Mesendoderm (in vitro differentiated cells): Measurements from ENCODE around the gene ACKR2.

ENCODE experiments used
- DNase-seq: peaks from one replicate; pipeline ENCODE4 v3.0.0; 2013
- H2AK5ac ChIP-seq: 2 replicates; pipeline ENCODE4 v1.6.1; 2013; ENCODE audit warnings: low read length, inconsistent platforms
- H2BK120ac ChIP-seq: 2 replicates; pipeline ENCODE4 v1.6.1; 2013; ENCODE audit warnings: low read depth, mild to moderate bottlenecking, low read length, moderate library complexity, mixed read lengths
- H2BK15ac ChIP-seq: replicated peaks from 2 replicates; pipeline ENCODE4 v1.6.1; 2013; ENCODE audit warnings: low read depth, mild to moderate bottlenecking, moderate library complexity
- H2BK5ac ChIP-seq: 2 replicates; pipeline ENCODE4 v1.6.1; 2013; ENCODE audit warnings: low read length, inconsistent platforms
- H3K18ac ChIP-seq: 2 replicates; pipeline ENCODE4 v1.6.1; 2013; ENCODE audit warnings: mild to moderate bottlenecking, low read length, mixed read lengths
- H3K23ac ChIP-seq: one replicate; pipeline ENCODE4 v1.6.1; 2013; ENCODE audit warnings: low read length
- H3K27ac ChIP-seq: 2 replicates; pipeline ENCODE4 v1.5.1; 2013; ENCODE audit warnings: low read depth, mild to moderate bottlenecking, inconsistent platforms, low read length, moderate library complexity
- H3K27me3 ChIP-seq: 2 replicates; pipeline ENCODE4 v1.6.1; 2013; ENCODE audit warnings: low read length, control low read depth, mild to moderate bottlenecking, inconsistent platforms; ENCODE audit not compliant: insufficient read depth, poor library complexity
- H3K36me3 ChIP-seq: 2 replicates; pipeline ENCODE4 v1.6.1; 2013; ENCODE audit warnings: low read length, inconsistent platforms; ENCODE audit not compliant: control insufficient read depth, insufficient read depth
- H3K4ac ChIP-seq: one replicate; pipeline ENCODE4 v1.6.1; 2013; ENCODE audit warnings: low read depth, mild to moderate bottlenecking, low read length, moderate library complexity
- H3K4me1 ChIP-seq: 2 replicates; pipeline ENCODE4 v1.6.1; 2013; ENCODE audit warnings: low read depth, low read length, inconsistent platforms; ENCODE audit not compliant: control insufficient read depth
- H3K4me2 ChIP-seq: 2 replicates; pipeline ENCODE4 v1.6.1; 2013; ENCODE audit warnings: low read length
- H3K4me3 ChIP-seq: 2 replicates; pipeline ENCODE4 v1.5.1; 2013; ENCODE audit warnings: mild to moderate bottlenecking, low read length
- H3K56ac ChIP-seq: one replicate; pipeline ENCODE4 v1.6.1; 2013; ENCODE audit warnings: low read length
- H3K79me1 ChIP-seq: 2 replicates; pipeline ENCODE4 v1.6.1; 2013; ENCODE audit warnings: low read length, inconsistent platforms
- H3K79me2 ChIP-seq: 2 replicates; pipeline ENCODE4 v1.6.1; 2013; ENCODE audit warnings: mild to moderate bottlenecking, low read length; ENCODE audit not compliant: control insufficient read depth, insufficient read depth
- H3K9ac ChIP-seq: 2 replicates; pipeline ENCODE4 v1.6.1; 2013; ENCODE audit warnings: low read length, inconsistent platforms
- H4K5ac ChIP-seq: one replicate; pipeline ENCODE4 v1.6.1; 2013; ENCODE audit warnings: low read length
- H4K8ac ChIP-seq: one replicate; pipeline ENCODE4 v1.6.1; 2013; ENCODE audit warnings: low read depth, mild to moderate bottlenecking, control low read depth, low read length, moderate library complexity
- WGBS: extraction: QIAGEN DNeasy Blood & Tissue Kit; methylation state at CpG from one replicate; pipeline ENCODE4 v1.1.7; 2013; ENCODE audit warnings: low lambda C conversion rate, missing lambda C conversion rate; ENCODE audit not compliant: insufficient coverage; ENCODE audit errors: extremely low coverage; 5-methylcytosine and 5-hydroxymethylcytosine counted together

The ACKR2 gene

DNA sequence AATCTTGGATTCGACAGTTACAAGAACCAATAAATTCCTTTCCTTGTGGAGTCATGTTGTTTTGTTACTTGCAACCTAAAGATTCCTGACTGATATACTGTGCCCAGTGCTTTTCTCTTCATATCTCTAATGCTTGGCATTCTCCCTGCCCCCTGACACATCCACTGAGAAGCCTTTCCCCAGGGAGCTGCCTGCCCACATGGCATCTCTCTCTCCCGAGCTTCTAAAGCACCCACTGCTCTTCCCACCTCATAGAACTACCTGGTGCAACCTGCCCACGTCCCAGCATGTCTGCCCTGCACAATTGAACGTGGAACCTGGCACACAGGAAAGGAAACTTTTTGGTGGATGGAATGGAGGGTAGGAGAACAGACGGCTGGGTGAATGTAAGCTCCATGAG is 59.6 kb downstream of the ACKR2 start:
- Histone ChIP-seq H3K4me1 (no peaks in the 10 kb centered on the region), H4K8ac (no peak overlapping the region), H3K27me3 (no peaks in the 10 kb centered on the region), H4K5ac (no peak overlapping the region), H3K4me2 (no peak overlapping the region), H3K56ac (no peak overlapping the region), H3K79me1 (no peaks in the 10 kb centered on the region), H3K79me2 (no peaks in the 10 kb centered on the region), H3K4me3 (no peak overlapping the region), H3K36me3 (no peaks in the 10 kb centered on the region), H3K9ac (no peak overlapping the region), H3K18ac (no peak overlapping the region), H2AK5ac (no peak overlapping the region), H2BK15ac (no peak overlapping the region), H2BK120ac (no peak overlapping the region), H3K4ac (no peak overlapping the region), H3K23ac (no peak overlapping the region), H2BK5ac (no peak overlapping the region), H3K27ac (no peak overlapping the region)
- no peak for DNase-seq
- no CpG with 5 or more reads among the region's 5 CpGs for WGBS

DNA sequence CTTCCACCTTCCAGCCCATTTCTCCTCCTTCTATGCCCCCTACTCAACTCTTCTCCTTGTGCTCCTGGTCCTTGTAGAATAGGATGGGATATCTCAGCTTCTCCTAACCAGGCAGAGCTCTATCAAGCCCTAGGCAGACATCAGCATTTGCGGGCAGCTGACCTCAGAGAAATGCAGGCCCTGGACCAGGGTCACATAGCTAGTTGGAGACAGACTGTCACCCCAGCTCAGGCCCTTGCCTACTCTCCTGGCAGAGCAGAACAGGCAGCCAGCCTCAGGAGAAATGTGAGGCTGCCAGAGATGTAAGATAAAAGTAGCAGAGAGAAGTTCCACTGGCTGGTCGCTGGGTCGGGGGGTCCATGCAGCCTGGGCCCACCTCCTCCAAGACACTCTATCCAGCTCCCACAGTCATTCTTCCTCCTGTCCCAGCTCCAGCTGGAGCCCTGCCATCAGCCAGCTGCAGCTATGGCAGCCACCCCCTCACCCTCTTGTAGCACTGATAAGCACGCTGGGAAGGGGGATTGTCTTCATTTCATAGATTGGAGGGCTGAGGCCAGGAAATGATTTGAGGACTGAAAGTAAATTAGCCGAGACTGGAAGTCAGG is 62.4 kb downstream of the ACKR2 start:
- no peak overlapping the region for H3K9ac ChIP-seq
- no peak overlapping the region for H2BK15ac ChIP-seq
- H3K18ac ChIP-seq, result no peak overlapping the region
- H3K4me1 ChIP-seq, result no peaks in the 10 kb centered on the region
- no peak overlapping the region for H4K5ac ChIP-seq
- no peaks in the 10 kb centered on the region for H3K27me3 ChIP-seq
- no peak overlapping the region for H2AK5ac ChIP-seq
- no CpG with 5 or more reads among the region's 5 CpGs for WGBS
- H3K56ac ChIP-seq, result no peak overlapping the region
- no peak overlapping the region for H2BK120ac ChIP-seq
- no peaks in the 10 kb centered on the region for H3K79me2 ChIP-seq
- no peak overlapping the region for H2BK5ac ChIP-seq
- H3K4ac ChIP-seq, result no peak overlapping the region
- H3K4me3 ChIP-seq, result no peak overlapping the region
- H3K4me2 ChIP-seq, result no peak overlapping the region
- no peak for DNase-seq
- no peak overlapping the region for H3K23ac ChIP-seq
- no peak overlapping the region for H3K27ac ChIP-seq
- H4K8ac ChIP-seq, result no peak overlapping the region
- no peaks in the 10 kb centered on the region for H3K36me3 ChIP-seq
- no peaks in the 10 kb centered on the region for H3K79me1 ChIP-seq

DNA sequence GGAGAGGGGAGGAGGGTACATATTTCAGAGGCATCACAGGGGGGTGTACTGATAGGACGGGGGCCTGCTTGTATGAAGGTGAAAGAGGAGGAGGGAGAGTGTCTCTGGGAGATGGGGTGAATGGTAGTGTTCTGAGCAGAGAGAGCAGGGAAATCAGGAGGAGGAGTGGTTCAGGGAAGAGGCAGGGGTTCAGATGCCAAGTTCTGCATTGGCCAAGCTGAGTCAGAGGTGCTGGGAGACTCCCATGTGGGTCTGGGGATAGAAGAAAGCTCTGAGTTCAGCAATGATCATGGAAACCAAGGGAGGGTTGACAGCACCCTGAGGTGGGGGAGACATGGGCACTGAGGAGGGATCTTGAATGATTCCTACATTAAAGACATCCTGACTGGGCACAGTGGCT is 63.5 kb downstream of the ACKR2 start:
- H3K4me1 ChIP-seq, result no peaks in the 10 kb centered on the region
- no peak overlapping the region for H3K9ac ChIP-seq
- no CpG with 5 or more reads among the region's 1 CpG for WGBS
- no peak overlapping the region for H3K4me2 ChIP-seq
- no peak overlapping the region for H4K5ac ChIP-seq
- no peak overlapping the region for H3K4ac ChIP-seq
- no peak overlapping the region for H3K56ac ChIP-seq
- H3K27ac ChIP-seq, result no peak overlapping the region
- H3K23ac ChIP-seq, result no peak overlapping the region
- no peak overlapping the region for H4K8ac ChIP-seq
- H2BK5ac ChIP-seq, result no peak overlapping the region
- DNase-seq, result no peak
- no peak overlapping the region for H2BK120ac ChIP-seq
- H2BK15ac ChIP-seq, result no peak overlapping the region
- no peaks in the 10 kb centered on the region for H3K36me3 ChIP-seq
- H3K4me3 ChIP-seq, result no peak overlapping the region
- no peaks in the 10 kb centered on the region for H3K79me2 ChIP-seq
- no peak overlapping the region for H2AK5ac ChIP-seq
- no peaks in the 10 kb centered on the region for H3K79me1 ChIP-seq
- no peaks in the 10 kb centered on the region for H3K27me3 ChIP-seq
- no peak overlapping the region for H3K18ac ChIP-seq

DNA sequence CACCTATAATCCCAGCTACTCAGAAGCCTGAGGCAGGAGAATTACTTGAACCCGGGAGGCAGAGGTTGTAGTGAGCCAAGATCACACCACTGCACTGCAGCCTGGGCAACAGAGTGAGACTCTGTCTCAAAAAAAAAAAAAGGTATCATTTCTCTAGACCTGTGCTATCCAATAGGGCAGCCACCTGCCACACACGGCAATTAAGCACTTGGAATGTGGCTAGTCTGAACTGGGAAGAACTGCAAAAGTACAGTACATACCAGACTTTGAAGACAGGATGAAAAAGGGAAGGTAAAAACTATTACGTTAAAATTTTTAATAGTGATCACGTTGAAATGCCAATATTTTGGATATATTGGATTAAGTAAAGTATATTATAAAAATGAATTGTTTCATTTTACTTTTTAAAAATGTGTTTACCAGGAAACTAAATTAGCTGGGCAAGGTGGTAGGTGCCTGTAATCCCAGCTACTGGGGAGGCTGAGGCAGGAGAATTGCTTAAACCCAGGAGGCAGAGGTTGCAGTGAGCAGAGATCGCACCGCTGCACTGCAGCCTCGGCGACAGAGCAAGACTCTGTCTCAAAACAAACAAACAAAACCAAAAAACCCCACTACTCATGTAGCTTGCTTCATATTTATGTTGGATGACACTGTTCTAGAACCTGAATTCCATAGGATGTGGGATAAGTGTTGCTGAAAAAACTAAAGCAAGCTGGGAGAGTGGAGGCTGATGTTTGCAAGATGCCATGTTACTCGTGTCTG is 64.2 kb downstream of the ACKR2 start:
- WGBS, result 100% methylated on average over 2 of the region's 9 CpGs
- Histone ChIP-seq H2BK5ac (no peak overlapping the region), H3K36me3 (no peaks in the 10 kb centered on the region)

DNA sequence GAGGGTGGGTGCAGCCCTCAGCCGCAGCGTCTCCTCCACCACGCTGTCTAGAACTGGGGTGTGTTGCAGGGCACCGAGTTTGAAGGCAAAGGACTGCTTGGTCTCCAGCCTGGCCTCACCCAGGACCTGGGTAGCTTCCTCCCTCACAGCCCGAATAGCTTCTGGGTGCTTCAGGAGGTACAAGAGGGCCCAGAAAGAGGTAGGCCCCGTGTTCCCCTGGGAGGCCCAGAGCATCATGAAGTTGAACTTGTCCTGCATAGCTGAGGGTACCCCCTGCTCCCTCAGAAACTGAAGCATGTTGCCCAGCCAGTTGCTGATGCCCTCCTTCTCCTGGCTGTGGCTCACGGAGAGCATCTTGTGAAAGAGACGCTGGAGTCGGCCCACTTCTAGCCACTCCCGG is 65.5 kb downstream of the ACKR2 start:
- Histone ChIP-seq H3K27me3 (no peaks in the 10 kb centered on the region), H3K4me3 (no peak overlapping the region), H2BK5ac (no peak overlapping the region), H3K27ac (no peak overlapping the region), H3K23ac (no peak overlapping the region), H3K4ac (no peak overlapping the region), H3K18ac (no peak overlapping the region), H4K5ac (no peak overlapping the region), H3K4me2 (no peak overlapping the region), H2AK5ac (no peak overlapping the region), H2BK120ac (no peak overlapping the region), H3K79me1 (no peaks in the 10 kb centered on the region), H4K8ac (no peak overlapping the region), H3K36me3 (no peaks in the 10 kb centered on the region), H3K79me2 (no peaks in the 10 kb centered on the region), H3K56ac (no peak overlapping the region), H3K4me1 (no peaks in the 10 kb centered on the region), H2BK15ac (no peak overlapping the region), H3K9ac (no peak overlapping the region)
- DNase-seq, result no peak
- WGBS, result no CpG with 5 or more reads among the region's 10 CpGs

More for the DNA sequence above, 64.2 kb downstream of the ACKR2 start:
- H3K4me2 ChIP-seq, result no peak overlapping the region
- no peak overlapping the region for H3K4ac ChIP-seq
- H2BK15ac ChIP-seq, result no peak overlapping the region
- H3K79me1 ChIP-seq, result no peaks in the 10 kb centered on the region
- H3K4me1 ChIP-seq, result no peaks in the 10 kb centered on the region
- H3K18ac ChIP-seq, result no peak overlapping the region
- no peak overlapping the region for H3K23ac ChIP-seq
- no peak overlapping the region for H3K9ac ChIP-seq
- H3K27ac ChIP-seq, result no peak overlapping the region
- H2BK120ac ChIP-seq, result no peak overlapping the region
- H3K4me3 ChIP-seq, result no peak overlapping the region
- no peak overlapping the region for H4K5ac ChIP-seq
- no peak overlapping the region for H3K56ac ChIP-seq
- no peak for DNase-seq
- no peaks in the 10 kb centered on the region for H3K79me2 ChIP-seq
- no peak overlapping the region for H2AK5ac ChIP-seq
- no peaks in the 10 kb centered on the region for H3K27me3 ChIP-seq
- H4K8ac ChIP-seq, result no peak overlapping the region
